MV-4-11 (cell line): ENCODE data around the gene PRSS36.
A peak's percentile ranks its signal among the peaks of the same experiment; 100 is the strongest.

Experiments
- DNase-seq: peaks from one replicate; lab custom pipeline; 2025; lab: John Stamatoyannopoulos, UW

Gene PRSS36

DNA sequence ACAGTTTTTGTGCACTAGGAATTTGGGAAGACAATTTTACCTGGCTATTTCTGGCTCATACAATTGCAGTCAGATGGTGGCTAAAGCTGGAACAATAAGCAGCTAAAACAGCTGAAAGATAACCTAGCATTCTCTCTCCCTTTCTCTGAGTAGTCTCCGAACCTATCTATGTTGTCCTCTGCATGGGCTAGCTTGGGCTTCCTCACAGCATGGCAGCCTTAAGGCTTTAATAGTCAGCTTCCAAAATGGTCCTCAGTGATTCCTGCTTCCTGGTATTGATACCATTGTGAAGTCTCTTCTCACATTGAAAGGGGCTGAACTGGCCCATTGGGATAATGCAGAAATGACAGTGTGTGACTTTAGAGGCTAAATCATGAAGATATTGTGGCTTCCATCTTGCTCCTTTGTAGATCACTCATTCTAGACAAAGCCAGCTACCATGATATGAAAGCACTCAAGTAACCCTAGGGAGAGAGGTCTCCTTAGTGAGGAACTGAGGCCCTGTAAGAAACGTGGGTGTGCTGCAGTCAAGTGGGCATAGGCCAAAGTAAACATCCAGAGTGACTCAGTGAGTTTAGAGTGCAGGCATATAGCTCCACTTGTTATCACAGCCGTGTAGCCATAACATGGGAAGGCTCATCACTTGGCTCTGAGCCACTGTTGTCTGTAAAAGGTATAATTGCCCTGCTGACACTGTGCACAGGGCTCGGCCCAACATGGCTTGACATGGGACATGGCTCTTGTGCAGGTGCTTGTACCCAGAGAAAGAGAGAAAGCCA, 49.8 kb downstream of the PRSS36 start:
- no peak for DNase-seq

DNA sequence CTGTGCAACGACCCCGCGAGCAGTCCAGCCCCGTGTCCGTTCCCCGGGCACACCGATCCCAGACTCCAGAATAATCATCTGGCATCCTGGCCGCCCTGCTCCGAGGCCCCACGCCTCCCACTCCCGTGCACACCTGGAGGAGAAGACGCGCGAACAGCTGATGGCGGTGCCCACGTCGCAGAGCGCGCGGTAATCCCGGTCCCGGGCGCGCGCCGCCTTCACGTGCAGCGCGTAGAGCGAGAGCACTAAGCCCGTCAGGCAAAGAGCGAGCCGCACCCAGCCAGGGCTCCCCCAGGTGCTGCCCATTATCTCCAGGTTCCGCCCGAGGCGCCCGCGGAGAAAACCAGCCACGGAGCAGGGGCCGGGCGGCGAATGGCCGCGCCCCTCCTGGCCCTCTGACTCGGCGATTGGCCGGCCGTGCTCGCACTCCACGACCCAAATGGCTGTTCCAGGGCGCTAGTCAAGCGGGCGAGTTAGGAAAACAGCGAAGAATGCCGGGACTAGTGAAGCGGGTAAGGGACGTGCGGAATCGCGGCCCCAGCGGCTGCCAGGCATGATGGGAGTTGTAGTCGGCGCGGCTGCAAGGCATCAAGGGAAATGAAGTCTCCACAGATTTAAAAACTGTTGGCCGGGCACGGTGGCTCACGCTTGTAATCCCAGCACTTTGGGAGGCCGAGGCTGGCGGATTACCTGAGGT, 55.3 kb downstream of the PRSS36 start, which contains the start of gene VKORC1:
Gene VKORC1, minus strand, starts transcription at position 374 of the 697 bp plus-strand sequence. Its CDS starts 68 bp downstream, at position 306.
- peak; percentile 95 for DNase-seq

DNA sequence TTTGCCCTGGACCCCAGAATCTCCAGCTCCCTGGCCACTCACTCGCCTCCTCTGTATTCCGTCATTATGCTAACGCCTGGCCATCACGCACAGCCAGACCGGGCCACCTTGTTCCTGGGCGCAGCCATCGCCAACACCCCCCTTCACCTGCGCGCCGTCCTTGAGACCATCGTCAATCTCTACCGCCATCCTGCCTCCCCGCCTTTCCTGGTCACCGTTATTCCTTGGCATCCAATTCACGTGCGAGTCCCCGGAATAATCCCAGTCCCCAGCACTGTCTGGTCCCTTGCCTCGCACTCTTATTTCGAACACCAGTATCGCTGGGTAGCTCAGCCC, 55.8 kb downstream of the PRSS36 start:
- no peak for DNase-seq

DNA sequence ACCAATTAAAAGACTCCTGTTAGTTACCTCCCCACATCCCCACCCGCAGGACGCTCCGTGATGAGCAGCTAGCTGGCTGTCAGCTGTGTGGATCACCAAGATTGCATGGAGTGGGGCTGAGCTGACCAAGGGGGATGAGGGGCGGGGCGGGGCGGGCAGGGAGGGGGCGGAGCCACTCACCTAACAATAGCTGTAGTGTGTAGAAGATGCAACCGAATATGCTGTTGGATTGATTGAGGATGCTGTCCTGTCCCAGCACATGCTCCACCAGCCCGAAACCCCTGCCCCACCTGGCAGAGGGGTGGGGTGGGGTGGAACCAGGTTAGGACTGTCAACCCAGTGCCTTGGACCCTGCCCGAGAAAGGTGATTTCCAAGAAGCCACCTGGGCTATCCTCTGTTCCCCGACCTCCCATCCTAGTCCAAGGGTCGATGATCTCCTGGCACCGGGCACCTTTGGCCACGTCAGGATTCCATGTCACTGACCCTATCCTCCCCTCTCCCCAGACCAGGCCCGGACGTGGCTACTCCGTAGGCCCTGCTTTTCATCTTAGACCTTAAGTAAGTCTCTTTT, 56.6 kb downstream of the PRSS36 start:
- DNase-seq: peak; percentile 28

DNA sequence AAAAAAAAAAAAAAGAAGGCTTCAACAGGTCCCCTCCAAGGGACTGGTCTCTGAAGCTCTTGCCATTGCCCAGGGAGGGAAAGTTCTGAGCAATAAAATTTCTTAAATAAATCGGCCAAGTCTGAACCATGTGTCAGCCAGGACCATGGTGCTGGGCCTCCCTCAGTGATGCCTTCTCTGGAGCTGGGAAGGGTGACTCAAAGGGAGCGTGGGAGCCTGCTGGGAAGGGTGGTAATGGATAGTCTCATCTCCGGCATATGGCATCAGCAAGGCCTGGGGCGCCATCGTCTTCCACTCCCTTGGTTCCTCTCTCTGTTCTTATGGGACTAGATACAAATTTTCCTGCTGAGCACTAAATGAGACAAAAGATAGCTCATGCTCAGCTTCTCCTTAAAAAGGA, 57.5 kb downstream of the PRSS36 start:
- DNase-seq: no peak

DNA sequence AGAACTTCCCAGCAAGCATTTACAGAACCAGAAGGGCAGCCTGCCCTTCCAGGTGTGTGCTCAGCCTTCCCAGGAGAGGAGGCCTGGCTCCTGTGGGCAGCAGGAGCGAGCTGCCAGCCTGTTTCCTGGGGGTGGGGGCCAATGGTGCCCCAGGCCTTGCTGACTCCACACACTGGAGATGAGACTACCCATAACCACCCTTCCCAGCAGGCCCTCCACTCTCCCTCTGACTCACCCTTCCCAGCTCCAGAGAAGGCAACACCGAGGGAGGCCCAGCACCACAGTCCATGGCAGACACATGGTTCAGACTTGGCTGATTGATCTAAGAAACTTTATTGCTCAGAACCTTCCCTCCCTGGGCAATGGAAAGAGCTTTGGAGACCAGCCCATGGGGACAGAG, 59.3 kb downstream of the PRSS36 start:
- no peak for DNase-seq

DNA sequence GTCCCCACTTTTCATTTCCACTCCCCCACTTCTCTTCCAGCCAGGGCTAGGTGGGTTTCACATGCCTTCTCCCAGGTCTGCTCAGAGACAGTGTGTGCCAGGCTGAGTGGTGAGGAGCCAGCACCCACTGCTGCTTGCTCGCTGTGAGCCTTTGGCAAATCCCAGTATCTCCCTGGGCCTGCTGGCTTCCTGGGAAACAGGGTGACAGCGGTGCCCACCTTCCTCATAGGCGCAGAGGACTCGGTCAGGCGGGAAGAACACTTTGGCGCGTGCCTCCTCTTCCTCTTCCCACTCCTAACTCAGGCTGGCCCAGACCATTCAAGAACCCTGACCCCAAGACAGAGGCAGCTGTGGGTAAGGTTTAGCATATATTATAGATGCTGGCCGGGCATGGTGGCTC, 60.7 kb downstream of the PRSS36 start:
- DNase-seq: no peak
